ENCODE measurements around the gene PROK2. TPM values are rescaled to one million over a fixed set of nuclear protein-coding genes. Genes with fewer than 3 reads are reported as not detected.

The PROK2 gene
- total and polyA plus RNA-seq, 10 donors: 1.7 to 78.5 (median 26.7) TPM

GRCh38 chr3:71817262-71817661 lies 32.3 kb upstream of the PROK2 start:
- no peaks in the 10 kb centered on the region for H3K36me3 ChIP-seq
- 68 to 91% (median 84%) methylated on average over 6 of the region's 6 CpGs for WGBS, 5 donors
- TF ChIP-seq, protein P1, sequence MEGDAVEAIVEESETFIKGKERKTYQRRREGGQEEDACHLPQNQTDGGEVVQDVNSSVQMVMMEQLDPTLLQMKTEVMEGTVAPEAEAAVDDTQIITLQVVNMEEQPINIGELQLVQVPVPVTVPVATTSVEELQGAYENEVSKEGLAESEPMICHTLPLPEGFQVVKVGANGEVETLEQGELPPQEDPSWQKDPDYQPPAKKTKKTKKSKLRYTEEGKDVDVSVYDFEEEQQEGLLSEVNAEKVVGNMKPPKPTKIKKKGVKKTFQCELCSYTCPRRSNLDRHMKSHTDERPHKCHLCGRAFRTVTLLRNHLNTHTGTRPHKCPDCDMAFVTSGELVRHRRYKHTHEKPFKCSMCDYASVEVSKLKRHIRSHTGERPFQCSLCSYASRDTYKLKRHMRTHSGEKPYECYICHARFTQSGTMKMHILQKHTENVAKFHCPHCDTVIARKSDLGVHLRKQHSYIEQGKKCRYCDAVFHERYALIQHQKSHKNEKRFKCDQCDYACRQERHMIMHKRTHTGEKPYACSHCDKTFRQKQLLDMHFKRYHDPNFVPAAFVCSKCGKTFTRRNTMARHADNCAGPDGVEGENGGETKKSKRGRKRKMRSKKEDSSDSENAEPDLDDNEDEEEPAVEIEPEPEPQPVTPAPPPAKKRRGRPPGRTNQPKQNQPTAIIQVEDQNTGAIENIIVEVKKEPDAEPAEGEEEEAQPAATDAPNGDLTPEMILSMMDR (IDR thresholded peaks at IDR 0.05 in 8 of 11, conservative IDR thresholded peaks at IDR 0.05 in 3 of 11): no peak
- no peak for TF ChIP-seq POLR2A (IDR thresholded peaks at IDR 0.05)
- no peak for TF ChIP-seq POLR2AphosphoS5 (IDR thresholded peaks at IDR 0.05)
- no peak overlapping the region for H3K4me3 ChIP-seq
- no peaks in the 10 kb centered on the region for H3K9me3 ChIP-seq
- H3K27ac ChIP-seq: no peak overlapping the region
- no peaks in the 10 kb centered on the region for H3K27me3 ChIP-seq (replicated peaks in 1 of 7)
- peaks cover 0 to 5% (median 0%) of the 10 kb centered on the region in 6 donors for H3K4me1 ChIP-seq
- DNase-seq: no peak
- intact Hi-C loops (cut with DNase I; ENCODE audit: low total_unique reads): no loop called here

GRCh38 chr3:71816767-71817156 lies 31.8 kb upstream of the PROK2 start:
- no peak overlapping the region for H3K27ac ChIP-seq
- no peaks in the 10 kb centered on the region for H3K27me3 ChIP-seq (replicated peaks in 1 of 7)
- DNase-seq: no peak
- H3K36me3 ChIP-seq: no peaks in the 10 kb centered on the region
- intact Hi-C loops (cut with DNase I; ENCODE audit: low total_unique reads): no loop called here
- WGBS, 5 donors: 85 to 97% (median 94%) methylated on average over 4 of the region's 4 CpGs
- no peak for TF ChIP-seq POLR2A (IDR thresholded peaks at IDR 0.05)
- no peak for TF ChIP-seq POLR2AphosphoS5 (IDR thresholded peaks at IDR 0.05)
- TF ChIP-seq, protein P1 (IDR thresholded peaks at IDR 0.05 in 8 of 11, conservative IDR thresholded peaks at IDR 0.05 in 3 of 11): no peak
- no peak overlapping the region for H3K4me3 ChIP-seq
- no peaks in the 10 kb centered on the region for H3K9me3 ChIP-seq
- peaks cover 0 to 5% (median 0%) of the 10 kb centered on the region in 6 donors for H3K4me1 ChIP-seq

- WGBS, 5 donors: 76 to 90% (median 79%) methylated on average over 7 of the region's 7 CpGs
- peaks cover 0 to 5% (median 0%) of the 10 kb centered on the region in 6 donors for H3K4me1 ChIP-seq
- no peak for DNase-seq
- no peaks in the 10 kb centered on the region for H3K9me3 ChIP-seq
- H3K27ac ChIP-seq: no peak overlapping the region
- no peaks in the 10 kb centered on the region for H3K36me3 ChIP-seq
- TF ChIP-seq POLR2A (IDR thresholded peaks at IDR 0.05): no peak
- TF ChIP-seq, protein P1 (IDR thresholded peaks at IDR 0.05 in 8 of 11, conservative IDR thresholded peaks at IDR 0.05 in 3 of 11): no peak
- TF ChIP-seq POLR2AphosphoS5 (IDR thresholded peaks at IDR 0.05): no peak
- H3K27me3 ChIP-seq (replicated peaks in 1 of 7): no peaks in the 10 kb centered on the region
- H3K4me3 ChIP-seq: no peak overlapping the region
- intact Hi-C loops (cut with DNase I; ENCODE audit: low total_unique reads): no loop called here
Measured at GRCh38 chr3:71815340-71816067, 30.6 kb upstream of the PROK2 start.

GRCh38 chr3:71813704-71814103 lies 28.8 kb upstream of the PROK2 start:
- intact Hi-C loops (cut with DNase I; ENCODE audit: low total_unique reads): no loop called here
- peaks cover 0 to 5% (median 0%) of the 10 kb centered on the region in 6 donors for H3K4me1 ChIP-seq
- TF ChIP-seq, protein P1 (IDR thresholded peaks at IDR 0.05 in 8 of 11, conservative IDR thresholded peaks at IDR 0.05 in 3 of 11): no peak
- no peak for TF ChIP-seq POLR2A (IDR thresholded peaks at IDR 0.05)
- no peak for TF ChIP-seq POLR2AphosphoS5 (IDR thresholded peaks at IDR 0.05)
- no peaks in the 10 kb centered on the region for H3K9me3 ChIP-seq
- H3K36me3 ChIP-seq: no peaks in the 10 kb centered on the region
- DNase-seq: no peak
- no peak overlapping the region for H3K4me3 ChIP-seq
- H3K27ac ChIP-seq: no peak overlapping the region
- WGBS, 5 donors: 77 to 93% (median 81%) methylated on average over 3 of the region's 3 CpGs
- no peaks in the 10 kb centered on the region for H3K27me3 ChIP-seq (replicated peaks in 1 of 7)

Data from spleen (tissue), 11 donors.